HCT116 (cell line): ENCODE measurements around the gene DICER1. TPM values are rescaled to one million over a fixed set of nuclear protein-coding genes. Genes with fewer than 3 reads are reported as not detected.

Experiments
- ATAC-seq: fragments of 200-7000 bp; cut with Tn5 transposase; 2 replicates; pipeline ENCODE4 v1.9.1; 2020; ENCODE audit warnings: mild to moderate bottlenecking, moderate library complexity
- BruUV-seq: library from RNA; stranded (reverse); fragments of 400-500 nt; replicated peaks from 2 replicates; lab custom pipeline; 2021; lab: Mats Ljungman, UMichigan
- CTCF ChIA-PET: fragments of 300-600 bp; sonication (Branson Sonifier 250); formaldehyde crosslinking; loops from one replicate; lab custom pipeline; 2021; ENCODE audit warnings: antibody characterized with exemption; lab: Charles Lee
- POLR2A ChIA-PET: fragments of 300-600, 350-600 bp; sonication (Branson Sonifier 250); formaldehyde crosslinking; loops from one replicate; lab custom pipeline; 2021; ENCODE audit warnings: antibody characterized with exemption; lab: Charles Lee
- RAD21 ChIA-PET, 2 experiments: fragments of 300-600 bp; sonication (Branson Sonifier 250); formaldehyde crosslinking; loops; one replicate each; lab custom pipeline; 2023; ENCODE audit warnings: low total read pairs in 2 of 2; ENCODE audit not compliant: uncharacterized antibody in 2 of 2, unreplicated experiment in 2 of 2, low non-redundant PET in 1 of 2; lab: Charles Lee
- DNase-seq: peaks from one replicate; pipeline ENCODE4 v3.0.0-alpha.2; 2010; ENCODE audit warnings: low read depth, low spot score
- H2AFZ ChIP-seq: fragments of 200-600 bp; shearing (Covaris generic), sonication (generic); 2 replicates; pipeline ENCODE4 v1.6.1; 2017; ENCODE audit warnings: low read depth, mixed run types, mixed read lengths, antibody characterized with exemption, low read length; ENCODE audit not compliant: poor library complexity, severe bottlenecking
- H3K27ac ChIP-seq: 2 replicates; pipeline ENCODE4 v1.5.1; 2012; ENCODE audit warnings: low read depth, low read length
- H3K27me3 ChIP-seq: fragments of 200-600 bp; sonication (generic); 2 replicates; pipeline ENCODE4 v1.6.1; 2016; ENCODE audit warnings: mixed run types, low read length, mixed read lengths; ENCODE audit not compliant: insufficient read depth
- H3K36me3 ChIP-seq, 2 experiments: fragments of 200-500 bp in 1 of 2; fragments of 200-600 bp in 1 of 2; sonication (Bioruptor generic) in 1 of 2; sonication (generic) in 1 of 2; 2 replicates each; pipeline versions ENCODE4 v1.5.1 to v1.6.1; 2014 to 2016; ENCODE audit warnings: low read length in 2 of 2, inconsistent platforms in 1 of 2, mixed read lengths in 1 of 2, mixed run types in 1 of 2; ENCODE audit not compliant: insufficient read depth in 2 of 2, control insufficient read depth in 1 of 2
- H3K4me1 ChIP-seq, 2 experiments: fragments of 200-600 bp in 1 of 2; sonication (generic) in 1 of 2; 2 replicates each; pipeline versions ENCODE4 v1.5.1 to v1.6.1; 2012 to 2017; ENCODE audit warnings: low read length in 2 of 2, inconsistent platforms in 1 of 2, mild to moderate bottlenecking in 1 of 2, mixed read lengths in 1 of 2, mixed run types in 1 of 2, moderate library complexity in 1 of 2; ENCODE audit not compliant: insufficient read depth in 2 of 2, control insufficient read depth in 1 of 2
- H3K4me2 ChIP-seq: fragments of 200-600 bp; sonication (generic); 2 replicates; pipeline ENCODE4 v1.6.1; 2017; ENCODE audit warnings: mixed run types, low read length, mixed read lengths
- H3K4me3 ChIP-seq, 2 experiments: fragments of 200-600 bp in 1 of 2; sonication (generic) in 1 of 2; replicated peaks in 1 of 2; 2 replicates each; pipeline ENCODE4 v1.5.1; 2011 to 2016; ENCODE audit warnings: low read length in 2 of 2, control low read depth in 1 of 2, low read depth in 1 of 2, mild to moderate bottlenecking in 1 of 2, mixed read lengths in 1 of 2, mixed run types in 1 of 2
- H3K79me2 ChIP-seq: fragments of 200-600 bp; sonication (generic); 2 replicates; pipeline ENCODE4 v1.6.1; 2017; ENCODE audit warnings: mild to moderate bottlenecking, mixed run types, low read length, moderate library complexity, mixed read lengths; ENCODE audit not compliant: insufficient read depth
- H3K9ac ChIP-seq: fragments of 200-600 bp; sonication (generic); 2 replicates; pipeline ENCODE4 v1.6.1; 2016; ENCODE audit warnings: low read length, mixed read lengths
- H3K9me2 ChIP-seq: fragments of 200-600 bp; sonication (generic), shearing (Covaris generic); 2 replicates; pipeline ENCODE4 v1.6.1; 2017; ENCODE audit warnings: mixed run types, mild to moderate bottlenecking, moderate library complexity; ENCODE audit not compliant: insufficient read depth
- H3K9me3 ChIP-seq, 2 experiments: fragments of 200-500 bp in 1 of 2; fragments of 200-600 bp in 1 of 2; sonication (Bioruptor generic) in 1 of 2; sonication (generic) in 1 of 2; 2 replicates each; pipeline ENCODE4 v1.6.1; 2014 to 2017; ENCODE audit warnings: low read length in 2 of 2, mixed read lengths in 2 of 2, inconsistent platforms in 1 of 2, low read depth in 1 of 2, mild to moderate bottlenecking in 1 of 2, mixed run types in 1 of 2, moderate library complexity in 1 of 2; ENCODE audit not compliant: control insufficient read depth in 1 of 2, insufficient read depth in 1 of 2
- H4K20me1 ChIP-seq: fragments of 200-600 bp; sonication (generic), shearing (Covaris generic); 2 replicates; pipeline ENCODE4 v1.6.1; 2017; ENCODE audit warnings: mixed run types, mild to moderate bottlenecking, moderate library complexity; ENCODE audit not compliant: insufficient read depth
- ATF3 ChIP-seq: IDR thresholded peaks from 2 replicates; pipeline ENCODE4 v1.6.1; 2012
- CBX3 ChIP-seq: IDR thresholded peaks from 2 replicates; pipeline ENCODE4 v1.6.1; 2012; ENCODE audit warnings: low read depth
- CTCF ChIP-seq, 3 experiments: fragments of 200-600 bp in 1 of 3; sonication (generic) in 1 of 3; IDR thresholded peaks in 2 of 3; conservative IDR thresholded peaks in 1 of 3; 2 replicates each; pipeline ENCODE4 v1.5.1; 2012 to 2017; ENCODE audit warnings: low read depth in 2 of 3, low read length in 2 of 3, antibody characterized with exemption in 1 of 3, borderline replicate concordance in 1 of 3, control low read depth in 1 of 3, mild to moderate bottlenecking in 1 of 3, mixed read lengths in 1 of 3, mixed run types in 1 of 3, moderate library complexity in 1 of 3; ENCODE audit not compliant: insufficient read depth in 1 of 3
- EGR1 ChIP-seq: IDR thresholded peaks from 2 replicates; pipeline ENCODE4 v1.6.1; 2012; ENCODE audit warnings: low read depth
- ELF1 ChIP-seq: IDR thresholded peaks from 2 replicates; pipeline ENCODE4 v1.6.1; 2012; ENCODE audit warnings: low read depth, borderline replicate concordance
- EZH2phosphoT487 ChIP-seq: fragments of 200-600 bp; IDR thresholded peaks from 2 replicates; pipeline ENCODE4 v1.6.1; 2018; ENCODE audit warnings: antibody characterized with exemption, borderline replicate concordance
- FOSL1 ChIP-seq: IDR thresholded peaks from 2 replicates; pipeline ENCODE4 v1.6.1; 2012; ENCODE audit warnings: low read depth
- JUND ChIP-seq: IDR thresholded peaks from 2 replicates; pipeline ENCODE4 v1.6.1; 2012
- MAX ChIP-seq: IDR thresholded peaks from 2 replicates; pipeline ENCODE4 v1.6.1; 2012
- POLR2AphosphoS5 ChIP-seq: IDR thresholded peaks from 2 replicates; pipeline ENCODE4 v1.6.1; 2011; ENCODE audit warnings: mild to moderate bottlenecking, low read depth, low read length, moderate library complexity
- SIN3A ChIP-seq: IDR thresholded peaks from 2 replicates; pipeline ENCODE4 v1.6.1; 2012; ENCODE audit warnings: low read depth
- SP1 ChIP-seq: IDR thresholded peaks from 2 replicates; pipeline ENCODE4 v1.6.1; 2012; ENCODE audit warnings: low read depth
- SRF ChIP-seq: IDR thresholded peaks from 2 replicates; pipeline ENCODE4 v1.6.1; 2012; ENCODE audit warnings: low read depth
- TCF7L2 ChIP-seq: IDR thresholded peaks from 2 replicates; pipeline ENCODE4 v1.7.0; 2011; ENCODE audit warnings: borderline replicate concordance, inconsistent platforms; ENCODE audit not compliant: insufficient read depth, insufficient read length; ENCODE audit errors: extremely low read depth
- YY1 ChIP-seq: IDR thresholded peaks from 2 replicates; pipeline ENCODE4 v1.6.1; 2011; ENCODE audit warnings: low read length, low read depth, moderate library complexity, mild to moderate bottlenecking; ENCODE audit not compliant: insufficient replicate concordance; ENCODE audit errors: extremely low read depth
- ZBTB33 ChIP-seq: IDR thresholded peaks from 2 replicates; pipeline ENCODE4 v1.6.1; 2011; ENCODE audit warnings: mild to moderate bottlenecking, low read length, moderate library complexity; ENCODE audit not compliant: insufficient replicate concordance; ENCODE audit errors: extremely low read depth
- ZFX ChIP-seq: fragments of 450-650 bp; IDR thresholded peaks from 2 replicates; pipeline ENCODE4 v1.6.1; 2017
- intact Hi-C: fragments of 100-400 bp; cut with micrococcal nuclease; formaldehyde crosslinking; loops from 2 replicates; pipeline ENCODE4 v1.10.0; 2022
- total RNA-seq: library from RNA; stranded (reverse); gene quantifications from one replicate; pipeline ENCODE4 v1.2.1, GENCODE V29; 2021; ENCODE audit not compliant: unreplicated experiment

Gene DICER1
- total RNA-seq, 1 experiment from 2014 or later = 38.6 TPM

- no peak for ATAC-seq
- Histone ChIP-seq H3K9me3 (no peaks in the 10 kb centered on the region), H3K79me2 (no peaks in the 10 kb centered on the region), H3K4me3 (no peak overlapping the region), H3K4me2 (no peak overlapping the region), H3K36me3 (no peaks in the 10 kb centered on the region), H3K27me3 (peaks cover 12% of the 10 kb centered on the region), H3K27ac (no peak overlapping the region), H3K9me2 (no peaks in the 10 kb centered on the region), H3K4me1 (no peaks in the 10 kb centered on the region), H3K9ac (no peak overlapping the region), H4K20me1 (no peaks in the 10 kb centered on the region), H2AFZ (no peak overlapping the region)
- TF ChIP-seq SRF (no peak), SIN3A (no peak), ATF3 (no peak), MAX (no peak), TCF7L2 (no peak), ELF1 (no peak), SP1 (no peak)
- BruUV-seq = no TSS peak
- ChIA-PET RAD21 (no interaction called here), POLR2A (no interaction called here), CTCF (no interaction called here)
- no peak for DNase-seq
- intact Hi-C loops = no loop called here
Observed at GRCh38 chr14:95043732-95044462, 113.4 kb downstream of the DICER1 start.

GRCh38 chr14:95043314-95043713 is 114.0 kb downstream of the DICER1 start:
- CTCF ChIA-PET = no interaction called here
- RAD21 ChIA-PET = no interaction called here
- no peak for ATAC-seq
- no peak overlapping the region for H3K4me2 ChIP-seq
- no peak overlapping the region for H3K9ac ChIP-seq
- no peaks in the 10 kb centered on the region for H4K20me1 ChIP-seq
- peaks cover 13% of the 10 kb centered on the region; the same call in 1 of the 2 replicates for H3K27me3 ChIP-seq
- DNase-seq = no peak
- no peak overlapping the region for H2AFZ ChIP-seq
- no peak overlapping the region for H3K4me3 ChIP-seq
- H3K36me3 ChIP-seq = no peaks in the 10 kb centered on the region
- H3K9me3 ChIP-seq = no peaks in the 10 kb centered on the region
- intact Hi-C loops = no loop called here
- no peaks in the 10 kb centered on the region for H3K4me1 ChIP-seq
- POLR2A ChIA-PET = no interaction called here
- H3K9me2 ChIP-seq = no peaks in the 10 kb centered on the region
- no peak overlapping the region for H3K27ac ChIP-seq
- BruUV-seq = no TSS peak
- H3K79me2 ChIP-seq = no peaks in the 10 kb centered on the region
- TF ChIP-seq POLR2AphosphoS5 (no peak), JUND (no peak), FOSL1 (no peak), CBX3 (no peak), EGR1 (no peak), ZBTB33 (no peak), YY1 (no peak), SRF (no peak), EZH2phosphoT487 (no peak), ZFX (no peak), CTCF (IDR thresholded peaks at IDR 0.05 in 2 of 3, conservative IDR thresholded peaks at IDR 0.05 in 1 of 3; ENCODE audit: borderline replicate concordance in 1 of 3, insufficient read depth in 1 of 3, low read depth in 2 of 3, low read length in 2 of 3) (no peak)
